DOHH2 (cell line): ENCODE results near the gene TFDP1.

Source experiments
- EZH2phosphoT487 ChIP-seq: fragments of 200-600 bp; sonication (generic); IDR thresholded peaks from 2 replicates; pipeline ENCODE4 v1.6.1; 2017; ENCODE audit warnings: borderline replicate concordance, mild to moderate bottlenecking, antibody characterized with exemption, low read length, moderate library complexity, mixed read lengths
- TF ChIP-seq, protein P1 (sequence below): fragments of 200-600 bp; sonication (generic); IDR thresholded peaks from one replicate; pipeline ENCODE4 v1.5.1; 2014; ENCODE audit warnings: antibody characterized with exemption, mild to moderate bottlenecking, low read depth, low read length; ENCODE audit not compliant: poor library complexity, severe bottlenecking

DNA sequence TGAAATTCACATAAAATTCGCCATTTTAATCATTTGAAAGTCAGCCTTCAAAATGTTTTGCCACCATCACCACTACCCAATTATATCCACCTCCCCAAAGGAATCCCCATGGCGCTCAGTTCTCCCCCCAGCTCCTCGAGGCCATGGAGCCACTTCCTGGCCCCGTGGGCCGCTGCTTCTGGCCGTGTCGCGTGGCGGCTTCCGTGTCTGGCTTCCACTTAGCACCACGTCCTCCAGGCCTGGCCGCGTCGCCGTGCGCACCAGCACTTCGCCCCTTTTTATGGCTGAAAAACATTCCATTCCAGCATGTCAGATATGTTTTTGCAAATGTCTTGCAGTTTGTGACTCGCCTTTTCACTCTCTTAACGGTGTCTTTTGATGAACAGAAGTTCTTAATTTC lies 47.3 kb upstream of the TFDP1 start:
- TF ChIP-seq, protein P1, sequence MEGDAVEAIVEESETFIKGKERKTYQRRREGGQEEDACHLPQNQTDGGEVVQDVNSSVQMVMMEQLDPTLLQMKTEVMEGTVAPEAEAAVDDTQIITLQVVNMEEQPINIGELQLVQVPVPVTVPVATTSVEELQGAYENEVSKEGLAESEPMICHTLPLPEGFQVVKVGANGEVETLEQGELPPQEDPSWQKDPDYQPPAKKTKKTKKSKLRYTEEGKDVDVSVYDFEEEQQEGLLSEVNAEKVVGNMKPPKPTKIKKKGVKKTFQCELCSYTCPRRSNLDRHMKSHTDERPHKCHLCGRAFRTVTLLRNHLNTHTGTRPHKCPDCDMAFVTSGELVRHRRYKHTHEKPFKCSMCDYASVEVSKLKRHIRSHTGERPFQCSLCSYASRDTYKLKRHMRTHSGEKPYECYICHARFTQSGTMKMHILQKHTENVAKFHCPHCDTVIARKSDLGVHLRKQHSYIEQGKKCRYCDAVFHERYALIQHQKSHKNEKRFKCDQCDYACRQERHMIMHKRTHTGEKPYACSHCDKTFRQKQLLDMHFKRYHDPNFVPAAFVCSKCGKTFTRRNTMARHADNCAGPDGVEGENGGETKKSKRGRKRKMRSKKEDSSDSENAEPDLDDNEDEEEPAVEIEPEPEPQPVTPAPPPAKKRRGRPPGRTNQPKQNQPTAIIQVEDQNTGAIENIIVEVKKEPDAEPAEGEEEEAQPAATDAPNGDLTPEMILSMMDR, result no peak
- no peak for TF ChIP-seq EZH2phosphoT487
